ENCODE results near the gene MED26. TPM values are rescaled to one million over a fixed set of nuclear protein-coding genes. Genes with fewer than 3 reads are reported as not detected.

The MED26 gene
- total and polyA plus RNA-seq, 2 experiments from 2014 or later = 6.6 to 7.8 TPM

- Histone ChIP-seq H3K4me1 (ENCODE audit: insufficient read depth) (peaks cover 17% of the 10 kb centered on the region), H3K4me3 (no peak overlapping the region), H4K20me1 (ENCODE audit: insufficient read depth, poor library complexity, severe bottlenecking) (peaks cover 98% of the 10 kb centered on the region), H3K36me3 (replicated peaks; ENCODE audit: insufficient read depth, low read depth) (no peaks in the 10 kb centered on the region), H2AFZ (no peak overlapping the region), H3K79me2 (peaks cover 100% of the 10 kb centered on the region), H3K9me2 (replicated peaks; ENCODE audit: insufficient read depth) (no peaks in the 10 kb centered on the region), H3K4me2 (no peak overlapping the region), H3K9me3 (ENCODE audit: low read depth) (no peaks in the 10 kb centered on the region), H3K27me3 (no peaks in the 10 kb centered on the region), H3K27ac (no peak overlapping the region)
- 77% methylated on average over 10 of the region's 10 CpGs for WGBS (ENCODE audit: low lambda C conversion rate, missing lambda C conversion rate)
- TF ChIP-seq, protein P1, sequence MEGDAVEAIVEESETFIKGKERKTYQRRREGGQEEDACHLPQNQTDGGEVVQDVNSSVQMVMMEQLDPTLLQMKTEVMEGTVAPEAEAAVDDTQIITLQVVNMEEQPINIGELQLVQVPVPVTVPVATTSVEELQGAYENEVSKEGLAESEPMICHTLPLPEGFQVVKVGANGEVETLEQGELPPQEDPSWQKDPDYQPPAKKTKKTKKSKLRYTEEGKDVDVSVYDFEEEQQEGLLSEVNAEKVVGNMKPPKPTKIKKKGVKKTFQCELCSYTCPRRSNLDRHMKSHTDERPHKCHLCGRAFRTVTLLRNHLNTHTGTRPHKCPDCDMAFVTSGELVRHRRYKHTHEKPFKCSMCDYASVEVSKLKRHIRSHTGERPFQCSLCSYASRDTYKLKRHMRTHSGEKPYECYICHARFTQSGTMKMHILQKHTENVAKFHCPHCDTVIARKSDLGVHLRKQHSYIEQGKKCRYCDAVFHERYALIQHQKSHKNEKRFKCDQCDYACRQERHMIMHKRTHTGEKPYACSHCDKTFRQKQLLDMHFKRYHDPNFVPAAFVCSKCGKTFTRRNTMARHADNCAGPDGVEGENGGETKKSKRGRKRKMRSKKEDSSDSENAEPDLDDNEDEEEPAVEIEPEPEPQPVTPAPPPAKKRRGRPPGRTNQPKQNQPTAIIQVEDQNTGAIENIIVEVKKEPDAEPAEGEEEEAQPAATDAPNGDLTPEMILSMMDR (IDR thresholded peaks at IDR 0.05; ENCODE audit: poor library complexity) = no peak
- TF ChIP-seq EZH2 (IDR thresholded peaks at IDR 0.05; ENCODE audit: borderline replicate concordance) (no peak), EZH2phosphoT487 (IDR thresholded peaks at IDR 0.05; ENCODE audit: low read depth, severe bottlenecking, unreplicated experiment) (no peak)
- DNase-seq (ENCODE audit: low spot score) = no peak
These were observed 36.0 kb downstream of the MED26 start for GRCh38 chr19:16591803-16592556.

DNA sequence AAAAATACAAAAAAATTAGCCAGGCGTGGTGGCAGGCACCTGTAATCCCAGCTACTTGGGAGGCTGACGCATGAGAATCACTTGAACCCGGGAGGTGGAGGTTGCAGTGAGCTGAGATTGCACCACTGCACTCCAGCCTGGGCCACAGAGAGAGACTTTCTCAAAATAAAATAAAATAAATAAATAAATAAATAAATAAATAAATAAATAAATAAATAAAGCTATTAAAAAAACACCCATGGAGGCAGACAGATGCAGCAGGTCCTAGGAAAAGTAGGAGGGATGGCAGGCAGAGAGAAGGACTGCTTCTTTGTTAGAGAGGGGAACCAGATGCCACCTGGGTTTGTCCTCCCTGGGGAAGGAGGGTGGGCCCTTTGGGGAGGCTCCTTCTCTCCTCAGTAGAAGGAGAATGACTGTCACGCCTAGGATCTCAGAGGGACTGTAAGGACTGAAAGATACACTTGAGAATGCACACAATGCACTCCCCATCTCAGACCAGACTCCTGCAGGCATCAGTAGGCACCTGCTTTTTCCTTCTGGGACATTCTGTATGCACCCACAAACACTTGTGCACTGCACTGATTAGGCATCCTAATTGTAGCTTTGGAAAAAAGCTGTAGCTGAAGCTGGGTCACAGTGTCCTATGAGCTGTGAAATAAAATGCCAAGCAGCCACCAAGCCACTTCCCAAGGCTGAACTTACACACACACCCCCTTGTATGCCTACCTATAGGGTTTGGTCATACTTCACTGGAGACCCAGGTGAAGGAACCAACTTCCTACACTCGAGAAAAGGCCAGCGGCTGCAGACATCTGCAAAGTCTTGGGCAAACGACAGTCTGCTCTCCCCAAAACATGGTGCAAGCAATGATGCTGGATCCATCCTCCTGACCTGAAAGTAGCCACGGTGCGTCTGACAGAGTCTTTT, 36.9 kb downstream of the MED26 start:
- H3K9me3 ChIP-seq (ENCODE audit: low read depth) = no peaks in the 10 kb centered on the region
- no peaks in the 10 kb centered on the region for H3K36me3 ChIP-seq (replicated peaks; ENCODE audit: insufficient read depth, low read depth)
- H3K27ac ChIP-seq = no peak overlapping the region
- peaks cover 20% of the 10 kb centered on the region for H3K4me1 ChIP-seq (ENCODE audit: insufficient read depth)
- no peak for TF ChIP-seq EZH2phosphoT487 (IDR thresholded peaks at IDR 0.05; ENCODE audit: low read depth, severe bottlenecking, unreplicated experiment)
- TF ChIP-seq, protein P1 (IDR thresholded peaks at IDR 0.05; ENCODE audit: poor library complexity) = no peak
- TF ChIP-seq EZH2 (IDR thresholded peaks at IDR 0.05; ENCODE audit: borderline replicate concordance) = no peak
- H3K4me3 ChIP-seq = no peak overlapping the region
- no peaks in the 10 kb centered on the region for H3K27me3 ChIP-seq
- no peak for DNase-seq (ENCODE audit: low spot score)
- H2AFZ ChIP-seq = no peak overlapping the region
- H3K9me2 ChIP-seq (replicated peaks; ENCODE audit: insufficient read depth) = no peaks in the 10 kb centered on the region
- peaks cover 100% of the 10 kb centered on the region for H3K79me2 ChIP-seq
- WGBS (ENCODE audit: low lambda C conversion rate, missing lambda C conversion rate) = 92% methylated on average over 9 of the region's 9 CpGs
- H3K4me2 ChIP-seq = no peak overlapping the region
- H4K20me1 ChIP-seq (ENCODE audit: insufficient read depth, poor library complexity, severe bottlenecking) = peaks cover 99% of the 10 kb centered on the region

DNA sequence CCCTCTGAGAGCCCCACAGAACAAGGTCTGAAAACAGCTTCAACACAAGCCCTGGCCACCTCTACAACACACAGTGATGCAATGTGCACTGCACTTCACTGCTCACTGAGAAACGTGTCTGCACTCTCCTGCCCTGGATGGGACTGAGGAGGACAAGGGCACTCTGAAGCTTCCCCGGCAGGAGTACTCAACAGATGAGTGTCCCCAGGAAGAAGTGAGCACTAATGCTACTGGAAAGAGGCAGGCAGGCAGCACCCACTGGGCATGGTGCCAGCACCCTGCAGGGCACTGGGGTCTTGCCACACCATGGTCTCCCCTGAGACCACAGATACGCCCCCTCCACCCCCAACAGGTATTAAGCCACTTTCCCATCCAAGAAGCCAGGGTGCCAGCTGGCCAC, 38.1 kb downstream of the MED26 start:
- Histone ChIP-seq H3K4me1 (ENCODE audit: insufficient read depth) (peaks cover 23% of the 10 kb centered on the region), H3K79me2 (peaks cover 100% of the 10 kb centered on the region), H3K27me3 (no peaks in the 10 kb centered on the region), H3K36me3 (replicated peaks; ENCODE audit: insufficient read depth, low read depth) (no peaks in the 10 kb centered on the region), H3K27ac (no peak overlapping the region), H3K9me2 (replicated peaks; ENCODE audit: insufficient read depth) (no peaks in the 10 kb centered on the region), H4K20me1 (ENCODE audit: insufficient read depth, poor library complexity, severe bottlenecking) (peaks cover 98% of the 10 kb centered on the region), H3K9me3 (ENCODE audit: low read depth) (no peaks in the 10 kb centered on the region), H2AFZ (no peak overlapping the region), H3K4me2 (no peak overlapping the region), H3K4me3 (no peak overlapping the region)
- DNase-seq (ENCODE audit: low spot score) = no peak
- WGBS (ENCODE audit: low lambda C conversion rate, missing lambda C conversion rate) = 83% methylated on average over 3 of the region's 3 CpGs
- TF ChIP-seq, protein P1 (IDR thresholded peaks at IDR 0.05; ENCODE audit: poor library complexity) = no peak
- no peak for TF ChIP-seq EZH2 (IDR thresholded peaks at IDR 0.05; ENCODE audit: borderline replicate concordance)
- no peak for TF ChIP-seq EZH2phosphoT487 (IDR thresholded peaks at IDR 0.05; ENCODE audit: low read depth, severe bottlenecking, unreplicated experiment)

All from hepatocyte (in vitro differentiated cells).